Activated CD4-positive, alpha-beta T cell treated with anti-CD3 and anti-CD28 coated beads, Interleukin-2, amount 10 ng/mL, durations not matched to agents 24 days and 14 days (primary cell): ENCODE data around the gene IRF8. TPM values are rescaled to one million over a fixed set of nuclear protein-coding genes. Genes with fewer than 3 reads are reported as not detected.
"Not testable (repeated sequence)": the region's sequence is repeated elsewhere in the genome, so short reads cannot be mapped to it uniquely, and the experiment has no call there.

Source experiments
- DNase-seq: peaks from one replicate; pipeline ENCODE4 v3.0.0; 2022
- H3K27ac Mint-ChIP-seq: one replicate; pipeline ENCODE4 v1.8.0; 2022; ENCODE audit warnings: mild to moderate bottlenecking, mixed read lengths
- H3K27me3 Mint-ChIP-seq: one replicate; pipeline ENCODE4 v1.8.0; 2022; ENCODE audit warnings: mixed read lengths
- H3K36me3 Mint-ChIP-seq: one replicate; pipeline ENCODE4 v1.8.0; 2022; ENCODE audit warnings: low read depth, mild to moderate bottlenecking, mixed read lengths
- H3K4me1 Mint-ChIP-seq: one replicate; pipeline ENCODE4 v1.8.0; 2021; ENCODE audit warnings: mixed read lengths
- H3K4me3 Mint-ChIP-seq: one replicate; pipeline ENCODE4 v1.8.0; 2022; ENCODE audit warnings: mild to moderate bottlenecking, moderate library complexity, mixed read lengths
- H3K9me3 Mint-ChIP-seq: one replicate; pipeline ENCODE4 v1.8.0; 2021; ENCODE audit warnings: mixed read lengths
- intact Hi-C: fragments of 100-400 bp; cut with micrococcal nuclease; formaldehyde crosslinking; loops from one replicate; pipeline ENCODE4 v1.15.1; 2023
- total RNA-seq: library from RNA; stranded (reverse); gene quantifications from 2 replicates; pipeline ENCODE4 v1.2.3, GENCODE V29; 2022

Gene IRF8
- total RNA-seq, 1 donor from 2014 or later, result 235 TPM

GRCh38 chr16:85892760-85893159 lies 6.2 kb upstream of the IRF8 start:
- intact Hi-C loops, result no loop called here
- no peak for DNase-seq

GRCh38 chr16:85894266-85894665 lies 4.7 kb upstream of the IRF8 start:
- intact Hi-C loops, result loop anchor here (1.0 kb wide), 1 partner anchor 73 kb away; no protein-coding TSS in a partner anchor
- no peak for DNase-seq
- H3K27me3 Mint-ChIP-seq, result peaks cover 25% of the 10 kb centered on the region

More at GRCh38 chr16:85892760-85893159, 6.2 kb upstream of the IRF8 start:
- Mint-ChIP-seq H3K4me1 (peaks cover 33% of the 10 kb centered on the region), H3K27ac (no peak overlapping the region), H3K27me3 (peaks cover 23% of the 10 kb centered on the region), H3K36me3 (no peaks in the 10 kb centered on the region), H3K4me3 (no peak overlapping the region), H3K9me3 (peaks cover 3% of the 10 kb centered on the region)

GRCh38 chr16:85897382-85897781 lies 1.6 kb upstream of the IRF8 start:
- peaks cover 25% of the 10 kb centered on the region for H3K27me3 Mint-ChIP-seq
- no peak for DNase-seq
- peak overlapping the region; percentile 61 for H3K4me3 Mint-ChIP-seq
- intact Hi-C loops, result no loop called here
- peaks cover 36% of the 10 kb centered on the region for H3K4me1 Mint-ChIP-seq
- no peak overlapping the region for H3K27ac Mint-ChIP-seq
- H3K9me3 Mint-ChIP-seq, result no peaks in the 10 kb centered on the region
- peaks cover 25% of the 10 kb centered on the region for H3K36me3 Mint-ChIP-seq

More at GRCh38 chr16:85894266-85894665, 4.7 kb upstream of the IRF8 start:
- H3K4me1 Mint-ChIP-seq, result peaks cover 27% of the 10 kb centered on the region
- H3K9me3 Mint-ChIP-seq, result no peaks in the 10 kb centered on the region
- no peak overlapping the region for H3K4me3 Mint-ChIP-seq
- no peaks in the 10 kb centered on the region for H3K36me3 Mint-ChIP-seq
- no peak overlapping the region for H3K27ac Mint-ChIP-seq

GRCh38 chr16:85899444-85899843 lies 482 bp downstream of the IRF8 start:
- H3K4me1 Mint-ChIP-seq, result peaks cover 55% of the 10 kb centered on the region
- H3K27me3 Mint-ChIP-seq, result peaks cover 19% of the 10 kb centered on the region
- intact Hi-C loops, result loop anchor here (1.0 to 2.0 kb wide), 2 partner anchors 10 to 79 kb away; no protein-coding TSS in a partner anchor
- peaks cover 45% of the 10 kb centered on the region for H3K36me3 Mint-ChIP-seq
- no peaks in the 10 kb centered on the region for H3K9me3 Mint-ChIP-seq
- H3K27ac Mint-ChIP-seq, result peak overlapping the region; percentile 80
- peak overlapping the region; percentile 83 for H3K4me3 Mint-ChIP-seq
- no peak for DNase-seq

GRCh38 chr16:85900027-85900792 lies 1.2 kb downstream of the IRF8 start:
- peaks cover 61% of the 10 kb centered on the region for H3K4me1 Mint-ChIP-seq
- DNase-seq, result no peak
- intact Hi-C loops, result loop anchor here (5.0 kb wide), 1 partner anchor 33 kb away; no protein-coding TSS in a partner anchor
- peaks cover 53% of the 10 kb centered on the region for H3K36me3 Mint-ChIP-seq
- H3K27ac Mint-ChIP-seq, result peak overlapping the region; percentile 53
- peaks cover 18% of the 10 kb centered on the region for H3K27me3 Mint-ChIP-seq
- H3K9me3 Mint-ChIP-seq, result no peaks in the 10 kb centered on the region
- peak overlapping the region; percentile 83 for H3K4me3 Mint-ChIP-seq

GRCh38 chr16:85901110-85901509 lies 2.1 kb downstream of the IRF8 start:
- intact Hi-C loops, result loop anchor here (5.0 kb wide), 1 partner anchor 34 kb away; no protein-coding TSS in a partner anchor
- Mint-ChIP-seq H3K27me3 (peaks cover 12% of the 10 kb centered on the region), H3K27ac (peak overlapping the region; percentile 88), H3K4me1 (peaks cover 62% of the 10 kb centered on the region), H3K9me3 (no peaks in the 10 kb centered on the region), H3K36me3 (peaks cover 62% of the 10 kb centered on the region), H3K4me3 (peak overlapping the region; percentile 83)
- DNase-seq, result no peak

- intact Hi-C loops, result loop anchor here (1.0 to 5.0 kb wide), 5 partner anchors 15 to 115 kb away; no protein-coding TSS in a partner anchor
- H3K27me3 Mint-ChIP-seq, result peaks cover 11% of the 10 kb centered on the region
- H3K9me3 Mint-ChIP-seq, result no peaks in the 10 kb centered on the region
- peaks cover 68% of the 10 kb centered on the region for H3K36me3 Mint-ChIP-seq
- peak overlapping the region; percentile 88 for H3K27ac Mint-ChIP-seq
- peaks cover 68% of the 10 kb centered on the region for H3K4me1 Mint-ChIP-seq
- peak overlapping the region; percentile 83 for H3K4me3 Mint-ChIP-seq
- no peak for DNase-seq
These were observed 2.9 kb downstream of the IRF8 start for GRCh38 chr16:85901773-85902365.

GRCh38 chr16:85902366-85903155 lies 3.6 kb downstream of the IRF8 start:
- Mint-ChIP-seq H3K4me3 (peak overlapping the region; percentile 83), H3K27ac (peak overlapping the region; percentile 88), H3K36me3 (peaks cover 73% of the 10 kb centered on the region), H3K27me3 (peaks cover 4% of the 10 kb centered on the region), H3K9me3 (no peaks in the 10 kb centered on the region), H3K4me1 (peaks cover 67% of the 10 kb centered on the region)
- intact Hi-C loops, result loop anchor here (1.0 to 5.0 kb wide), 5 partner anchors 14 to 114 kb away; no protein-coding TSS in a partner anchor
- DNase-seq, result peak; percentile 91

- H3K4me3 Mint-ChIP-seq, result peak overlapping the region; percentile 83
- H3K27me3 Mint-ChIP-seq, result no peaks in the 10 kb centered on the region
- peaks cover 68% of the 10 kb centered on the region for H3K4me1 Mint-ChIP-seq
- no peak for DNase-seq
- peak overlapping the region; percentile 88 for H3K27ac Mint-ChIP-seq
- intact Hi-C loops, result loop anchor here (2.0 to 5.0 kb wide), 4 partner anchors 13 to 113 kb away; no protein-coding TSS in a partner anchor
- H3K9me3 Mint-ChIP-seq, result no peaks in the 10 kb centered on the region
- peaks cover 79% of the 10 kb centered on the region for H3K36me3 Mint-ChIP-seq
These were observed 4.6 kb downstream of the IRF8 start for GRCh38 chr16:85903559-85903958.

- Mint-ChIP-seq H3K4me1 (peaks cover 64% of the 10 kb centered on the region), H3K9me3 (no peaks in the 10 kb centered on the region), H3K36me3 (peaks cover 90% of the 10 kb centered on the region), H3K27me3 (no peaks in the 10 kb centered on the region), H3K27ac (no peak overlapping the region), H3K4me3 (peak overlapping the region; percentile 34)
- DNase-seq, result no peak
- intact Hi-C loops, result no loop called here
These were observed 6.4 kb downstream of the IRF8 start for GRCh38 chr16:85905110-85906095.

- Mint-ChIP-seq H3K4me1 (peaks cover 58% of the 10 kb centered on the region), H3K9me3 (no peaks in the 10 kb centered on the region), H3K27me3 (no peaks in the 10 kb centered on the region), H3K4me3 (no peak overlapping the region), H3K36me3 (peaks cover 90% of the 10 kb centered on the region), H3K27ac (peak overlapping the region; percentile 4)
- DNase-seq, result no peak
- intact Hi-C loops, result no loop called here
These were observed 7.4 kb downstream of the IRF8 start for GRCh38 chr16:85906349-85906748.

GRCh38 chr16:85907231-85907630 lies 8.3 kb downstream of the IRF8 start:
- intact Hi-C loops, H3K27ac Mint-ChIP-seq, H3K27me3 Mint-ChIP-seq, DNase-seq, H3K9me3 Mint-ChIP-seq, H3K4me3 Mint-ChIP-seq: not testable (repeated sequence)
- peaks cover 88% of the 10 kb centered on the region for H3K36me3 Mint-ChIP-seq
- H3K4me1 Mint-ChIP-seq, result peaks cover 49% of the 10 kb centered on the region
